Neural crest cell (in vitro differentiated cells): ENCODE measurements around the gene SPATA32. TPM values are rescaled to one million over a fixed set of nuclear protein-coding genes. Genes with fewer than 3 reads are reported as not detected.
A peak's percentile ranks its signal among the peaks of the same experiment; 100 is the strongest.
"Not testable (repeated sequence)": the region's sequence is repeated elsewhere in the genome, so short reads cannot be mapped to it uniquely, and the experiment has no call there.

Source experiments
- DNase-seq: peaks from one replicate; pipeline ENCODE4 v3.0.0; 2021; ENCODE audit warnings: low read depth, mixed read lengths, low spot score
- H3K27ac Mint-ChIP-seq: one replicate; pipeline ENCODE4 v1.8.0; 2021; ENCODE audit warnings: mild to moderate bottlenecking, mixed read lengths; ENCODE audit not compliant: unreplicated experiment
- H3K27me3 Mint-ChIP-seq: 2 replicates; pipeline ENCODE4 v1.8.0; 2021; ENCODE audit warnings: low read depth, mild to moderate bottlenecking, mixed read lengths
- H3K36me3 Mint-ChIP-seq: 2 replicates; pipeline ENCODE4 v1.8.0; 2021; ENCODE audit warnings: low read depth, mild to moderate bottlenecking, mixed read lengths
- H3K4me1 Mint-ChIP-seq: 2 replicates; pipeline ENCODE4 v1.8.0; 2021; ENCODE audit warnings: mixed read lengths
- H3K4me3 Mint-ChIP-seq: one replicate; pipeline ENCODE4 v1.8.0; 2021; ENCODE audit warnings: mild to moderate bottlenecking, mixed read lengths
- H3K9me3 Mint-ChIP-seq: 2 replicates; pipeline ENCODE4 v1.8.0; 2021; ENCODE audit warnings: mixed read lengths
- CTCF ChIP-seq: fragments of 200-600 bp; sonication (generic); conservative IDR thresholded peaks from 2 replicates; pipeline ENCODE4 v1.5.0; 2021; ENCODE audit warnings: antibody characterized with exemption, mild to moderate bottlenecking
- total RNA-seq: library from RNA; stranded (reverse); gene quantifications from 2 replicates; pipeline ENCODE4 v1.2.1, GENCODE V29; 2021

Gene SPATA32
- total RNA-seq, 1 donor from 2014 or later = 0.23 TPM

- H3K4me1 Mint-ChIP-seq = peaks cover 10% of the 10 kb centered on the region
- no peak for DNase-seq
- no peak for TF ChIP-seq CTCF
- H3K9me3 Mint-ChIP-seq = no peaks in the 10 kb centered on the region
- no peak overlapping the region for H3K4me3 Mint-ChIP-seq
- H3K27ac Mint-ChIP-seq = peak overlapping the region; percentile 67
- peaks cover 6% of the 10 kb centered on the region for H3K27me3 Mint-ChIP-seq
- H3K36me3 Mint-ChIP-seq = no peaks in the 10 kb centered on the region
Observed at GRCh38 chr17:45253879-45254278, 8.0 kb downstream of the SPATA32 start.

- not testable (repeated sequence) for H3K27me3 Mint-ChIP-seq, H3K36me3 Mint-ChIP-seq, H3K27ac Mint-ChIP-seq, DNase-seq, H3K9me3 Mint-ChIP-seq
- Mint-ChIP-seq H3K4me3 (peak overlapping the region; percentile 34), H3K4me1 (peaks cover 10% of the 10 kb centered on the region)
Observed at GRCh38 chr17:45253237-45253636, 8.7 kb downstream of the SPATA32 start.

- no peaks in the 10 kb centered on the region for H3K9me3 Mint-ChIP-seq
- peaks cover 14% of the 10 kb centered on the region for H3K27me3 Mint-ChIP-seq
- no peak for DNase-seq
- no peak overlapping the region for H3K27ac Mint-ChIP-seq
- no peak overlapping the region for H3K4me3 Mint-ChIP-seq
- H3K36me3 Mint-ChIP-seq = no peaks in the 10 kb centered on the region
- H3K4me1 Mint-ChIP-seq = peaks cover 12% of the 10 kb centered on the region
- no peak for TF ChIP-seq CTCF
Observed at GRCh38 chr17:45251931-45252330, 10.0 kb downstream of the SPATA32 start.

GRCh38 chr17:45248132-45248957 lies 13.5 kb downstream of the SPATA32 start:
- peaks cover 28% of the 10 kb centered on the region for H3K27me3 Mint-ChIP-seq
- H3K36me3 Mint-ChIP-seq = no peaks in the 10 kb centered on the region
- peaks cover 18% of the 10 kb centered on the region for H3K4me1 Mint-ChIP-seq
- H3K27ac Mint-ChIP-seq = no peak overlapping the region
- peak overlapping the region; percentile 19 for H3K4me3 Mint-ChIP-seq
- H3K9me3 Mint-ChIP-seq = no peaks in the 10 kb centered on the region
- no peak for DNase-seq
- no peak for TF ChIP-seq CTCF

- no peak overlapping the region for H3K27ac Mint-ChIP-seq
- peak overlapping the region; percentile 94 for H3K4me3 Mint-ChIP-seq
- TF ChIP-seq CTCF = no peak
- no peaks in the 10 kb centered on the region for H3K9me3 Mint-ChIP-seq
- H3K4me1 Mint-ChIP-seq = peaks cover 21% of the 10 kb centered on the region
- H3K36me3 Mint-ChIP-seq = no peaks in the 10 kb centered on the region
- peak; percentile 63 for DNase-seq
- H3K27me3 Mint-ChIP-seq = peaks cover 35% of the 10 kb centered on the region
Observed at GRCh38 chr17:45247429-45248131, 14.3 kb downstream of the SPATA32 start.
